ENCODE results near the gene FAF1. TPM values are rescaled to one million over a fixed set of nuclear protein-coding genes. Genes with fewer than 3 reads are reported as not detected.

FAF1 gene
- total RNA-seq, 4 donors from 2014 or later: 47.1 to 87.0 (median 79.4) TPM

GRCh38 chr1:50852889-50853288, 107.2 kb downstream of the FAF1 start:
- Histone ChIP-seq H3K9me3 (no peaks in the 10 kb centered on the region), H3K27me3 (no peaks in the 10 kb centered on the region), H3K4me3 (replicated peaks in 1 of 3) (no peak overlapping the region), H3K27ac (no peak overlapping the region), H3K36me3 (no peaks in the 10 kb centered on the region), H3K4me1 (peaks cover 0 to 6% of the 10 kb centered on the region in 2 donors)
- DNase-seq: no peak
- intact Hi-C loops (cut with DNase I): no loop called here
- 85 to 90% methylated on average over 1 of the region's 1 CpG for WGBS, 2 donors
- TF ChIP-seq CTCF (IDR thresholded peaks at IDR 0.05) (no peak), POLR2A (IDR thresholded peaks at IDR 0.05) (no peak)

DNA sequence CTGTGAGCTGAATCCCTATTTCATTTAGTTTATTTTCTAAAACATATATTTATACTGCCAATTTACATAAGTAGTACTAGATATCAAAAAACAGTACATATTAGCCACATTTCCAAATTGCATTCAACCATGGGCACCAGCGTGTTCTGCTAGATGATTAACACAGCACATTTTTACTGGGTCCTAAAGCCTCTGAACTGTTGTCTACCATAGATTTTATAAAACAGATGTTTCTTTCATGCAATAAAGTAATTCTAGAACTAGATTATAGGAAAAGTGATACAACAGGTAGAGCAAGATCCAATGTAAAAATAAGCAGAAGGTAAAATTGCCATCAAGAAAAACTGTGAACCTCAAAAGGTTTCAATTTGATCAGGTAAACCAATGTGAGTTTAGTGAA, 108.6 kb downstream of the FAF1 start:
- H3K27me3 ChIP-seq: no peaks in the 10 kb centered on the region
- DNase-seq: no peak
- H3K27ac ChIP-seq: no peak overlapping the region
- 77 to 84% methylated on average over 1 of the region's 1 CpG for whole genome bisulfite sequencing, 2 donors
- peaks cover 0 to 6% of the 10 kb centered on the region in 2 donors for H3K4me1 ChIP-seq
- no peaks in the 10 kb centered on the region for H3K9me3 ChIP-seq
- TF ChIP-seq CTCF (IDR thresholded peaks at IDR 0.05) (no peak), POLR2A (IDR thresholded peaks at IDR 0.05) (no peak)
- intact Hi-C loops (cut with DNase I): no loop called here
- no peaks in the 10 kb centered on the region for H3K36me3 ChIP-seq
- H3K4me3 ChIP-seq (replicated peaks in 1 of 3): no peak overlapping the region

GRCh38 chr1:50851034-50851433, 109.0 kb downstream of the FAF1 start:
- Histone ChIP-seq H3K9me3 (no peaks in the 10 kb centered on the region), H3K36me3 (no peaks in the 10 kb centered on the region), H3K4me3 (replicated peaks in 1 of 3) (no peak overlapping the region), H3K27me3 (no peaks in the 10 kb centered on the region), H3K4me1 (peaks cover 0 to 6% of the 10 kb centered on the region in 2 donors), H3K27ac (no peak overlapping the region)
- intact Hi-C loops (cut with DNase I): no loop called here
- WGBS, 2 donors: 96% methylated on average over 7 of the region's 7 CpGs
- no peak for DNase-seq
- TF ChIP-seq CTCF (IDR thresholded peaks at IDR 0.05) (no peak), POLR2A (IDR thresholded peaks at IDR 0.05) (no peak)

DNA sequence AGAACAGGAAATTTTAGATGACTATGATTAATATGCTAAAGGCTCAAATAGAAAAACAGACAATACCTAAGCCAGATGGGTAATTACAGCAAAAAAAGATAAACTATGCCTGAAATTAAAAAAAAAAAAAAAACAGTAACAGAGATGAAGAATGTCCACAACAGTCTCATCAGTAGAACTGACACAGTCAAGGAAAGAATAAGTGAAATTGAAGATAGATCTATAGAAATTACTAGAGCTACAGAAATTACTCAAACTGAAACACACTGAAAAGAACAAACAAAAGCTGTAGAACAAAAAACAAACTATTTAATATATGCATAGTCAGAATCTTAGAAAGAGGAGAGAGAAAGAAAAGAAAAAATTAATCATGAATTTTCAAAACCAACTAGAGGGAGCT, 112.8 kb downstream of the FAF1 start:
- H3K4me3 ChIP-seq (replicated peaks in 1 of 3): no peak overlapping the region
- no peaks in the 10 kb centered on the region for H3K27me3 ChIP-seq
- intact Hi-C loops (cut with DNase I): no loop called here
- peaks cover 0 to 6% of the 10 kb centered on the region in 2 donors for H3K4me1 ChIP-seq
- H3K36me3 ChIP-seq: no peaks in the 10 kb centered on the region
- TF ChIP-seq CTCF (IDR thresholded peaks at IDR 0.05) (no peak), POLR2A (IDR thresholded peaks at IDR 0.05) (no peak)
- no peak overlapping the region for H3K27ac ChIP-seq
- DNase-seq: no peak
- H3K9me3 ChIP-seq: no peaks in the 10 kb centered on the region

DNA sequence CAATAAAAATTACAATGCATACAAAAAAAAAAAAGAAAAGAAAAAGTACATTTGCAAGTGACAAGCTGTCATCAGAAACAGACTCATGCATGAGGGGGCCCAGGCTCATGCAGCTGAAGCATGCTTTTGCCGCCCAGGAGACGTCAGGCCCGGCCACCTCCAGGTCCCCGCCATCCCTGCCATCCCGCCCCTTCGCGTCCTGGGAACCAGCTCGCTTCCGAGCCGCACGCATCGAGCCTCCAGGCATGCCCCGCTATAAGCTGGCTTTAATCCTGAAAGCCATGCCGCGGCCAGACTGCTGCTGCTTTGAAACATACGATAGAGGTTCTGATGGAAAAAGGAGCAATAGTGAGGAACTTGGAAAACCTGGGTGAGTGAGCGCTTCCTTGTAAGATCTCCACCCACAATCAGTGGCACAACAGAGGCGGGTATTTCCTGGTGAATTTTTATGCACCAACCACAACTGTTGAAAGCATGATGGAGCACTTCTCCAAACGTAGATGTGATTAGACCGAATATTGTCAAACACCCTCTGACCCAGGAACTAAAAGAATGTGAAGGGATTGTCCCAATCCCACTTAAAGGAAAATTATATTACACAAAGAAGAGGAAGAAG, 113.7 kb downstream of the FAF1 start:
- peaks cover 5 to 6% of the 10 kb centered on the region in 2 donors for H3K4me1 ChIP-seq
- H3K4me3 ChIP-seq (replicated peaks in 1 of 3): no peak overlapping the region
- intact Hi-C loops (cut with DNase I): no loop called here
- no peaks in the 10 kb centered on the region for H3K27me3 ChIP-seq
- no peaks in the 10 kb centered on the region for H3K9me3 ChIP-seq
- DNase-seq: no peak
- TF ChIP-seq POLR2A (IDR thresholded peaks at IDR 0.05) (no peak), CTCF (IDR thresholded peaks at IDR 0.05) (no peak)
- no peak overlapping the region for H3K27ac ChIP-seq
- WGBS, 2 donors: 95 to 96% methylated on average over 20 of the region's 20 CpGs
- H3K36me3 ChIP-seq: no peaks in the 10 kb centered on the region
